ENCODE data around the gene DNAAF9. TPM values are rescaled to one million over a fixed set of nuclear protein-coding genes. Genes with fewer than 3 reads are reported as not detected.

Gene DNAAF9

DNA sequence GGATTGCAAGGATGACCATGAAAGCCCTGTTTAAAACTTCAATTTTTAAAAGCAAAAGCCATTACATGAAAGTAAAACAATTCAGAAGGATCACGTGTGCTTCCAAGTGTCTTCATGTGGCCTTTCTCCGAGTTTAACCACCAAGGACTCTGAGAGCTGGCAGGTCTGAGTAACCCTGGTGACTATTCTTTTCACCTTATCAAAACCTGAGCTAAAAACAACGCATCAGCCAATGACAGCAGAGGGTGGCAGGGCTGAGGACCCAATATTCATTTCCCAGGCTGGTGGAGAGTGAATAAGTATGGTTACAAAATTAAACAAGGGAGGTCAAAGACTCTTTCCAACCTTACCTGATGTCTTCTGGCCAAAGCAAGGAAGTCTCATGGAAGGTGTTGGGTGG lies 46.7 kb downstream of the DNAAF9 start:
- H3K4ac ChIP-seq (ENCODE audit: low read depth, low read length) = no peak overlapping the region
- no peaks in the 10 kb centered on the region for H3K79me1 ChIP-seq (ENCODE audit: low read length)
- no peak overlapping the region for H3K4me3 ChIP-seq (ENCODE audit: low read length)
- H3K9ac ChIP-seq (ENCODE audit: low read length) = no peak overlapping the region
- no peak overlapping the region for H3K23ac ChIP-seq (ENCODE audit: low read length)
- H3K36me3 ChIP-seq (ENCODE audit: control insufficient read depth, insufficient read depth, low read length) = no peaks in the 10 kb centered on the region
- H3K56ac ChIP-seq (ENCODE audit: low read length) = no peak overlapping the region
- H3K4me1 ChIP-seq (ENCODE audit: control insufficient read depth, low read depth, low read length) = no peaks in the 10 kb centered on the region
- H3K79me2 ChIP-seq (ENCODE audit: control insufficient read depth, insufficient read depth, low read length) = no peaks in the 10 kb centered on the region
- no peak overlapping the region for H3K18ac ChIP-seq (ENCODE audit: low read length)
- DNase-seq = no peak
- H3K4me2 ChIP-seq (ENCODE audit: low read length) = no peak overlapping the region
- H4K5ac ChIP-seq (ENCODE audit: low read length) = no peak overlapping the region
- no peak overlapping the region for H2BK15ac ChIP-seq (replicated peaks; ENCODE audit: low read depth)
- no peak overlapping the region for H2BK5ac ChIP-seq (ENCODE audit: low read length)
- no peak overlapping the region for H4K8ac ChIP-seq (ENCODE audit: low read depth, low read length)
- H2AK5ac ChIP-seq (ENCODE audit: low read length) = no peak overlapping the region
- WGBS (ENCODE audit: extremely low coverage, insufficient coverage, low lambda C conversion rate) = no CpG with 5 or more reads among the region's 3 CpGs
- H3K27me3 ChIP-seq (ENCODE audit: insufficient read depth, low read length, poor library complexity) = no peaks in the 10 kb centered on the region
- H3K27ac ChIP-seq (ENCODE audit: low read depth, low read length) = no peak overlapping the region
- H2BK120ac ChIP-seq (ENCODE audit: low read depth, low read length) = no peak overlapping the region

DNA sequence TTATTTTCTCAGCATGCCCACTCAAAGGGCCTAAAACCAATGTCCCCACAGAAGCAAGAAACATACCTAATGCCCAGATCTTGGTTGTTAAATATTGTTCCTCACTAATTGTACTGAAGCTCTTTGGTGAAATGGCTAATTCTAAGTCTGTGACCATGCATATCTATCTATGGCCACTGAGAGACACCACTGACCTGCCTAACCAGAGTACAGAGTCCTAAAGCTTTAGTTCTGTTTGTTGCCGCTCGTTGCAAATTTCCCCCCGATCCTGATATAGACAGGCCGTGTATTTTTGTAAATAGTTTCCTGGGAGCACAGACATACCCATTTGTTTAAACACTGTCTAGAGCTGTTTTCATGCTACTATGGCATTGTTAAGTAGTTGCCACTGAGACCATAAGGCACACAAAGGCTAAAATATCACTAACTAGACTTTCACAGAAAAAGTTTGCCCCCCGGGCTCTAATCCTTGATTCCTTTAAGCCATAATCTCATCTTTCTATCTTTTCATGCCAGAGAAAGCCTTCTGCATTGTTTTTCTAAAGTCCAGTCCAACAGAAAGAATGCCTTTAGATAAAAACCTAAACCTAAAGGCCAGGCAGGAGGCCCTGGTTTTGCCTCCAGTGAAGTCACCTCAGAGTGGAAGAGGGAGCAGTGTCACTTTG lies 48.7 kb downstream of the DNAAF9 start:
- Histone ChIP-seq H3K23ac (ENCODE audit: low read length) (no peak overlapping the region), H3K4ac (ENCODE audit: low read depth, low read length) (no peak overlapping the region), H3K27me3 (ENCODE audit: insufficient read depth, low read length, poor library complexity) (no peaks in the 10 kb centered on the region), H3K79me1 (ENCODE audit: low read length) (no peaks in the 10 kb centered on the region), H4K8ac (ENCODE audit: low read depth, low read length) (no peak overlapping the region), H3K4me3 (ENCODE audit: low read length) (no peak overlapping the region), H2BK5ac (ENCODE audit: low read length) (no peak overlapping the region), H2BK15ac (replicated peaks; ENCODE audit: low read depth) (no peak overlapping the region), H3K56ac (ENCODE audit: low read length) (no peak overlapping the region), H3K36me3 (ENCODE audit: control insufficient read depth, insufficient read depth, low read length) (no peaks in the 10 kb centered on the region), H2AK5ac (ENCODE audit: low read length) (no peak overlapping the region), H3K4me1 (ENCODE audit: control insufficient read depth, low read depth, low read length) (no peaks in the 10 kb centered on the region), H2BK120ac (ENCODE audit: low read depth, low read length) (no peak overlapping the region), H4K5ac (ENCODE audit: low read length) (no peak overlapping the region), H3K9ac (ENCODE audit: low read length) (no peak overlapping the region), H3K18ac (ENCODE audit: low read length) (no peak overlapping the region), H3K79me2 (ENCODE audit: control insufficient read depth, insufficient read depth, low read length) (no peaks in the 10 kb centered on the region), H3K4me2 (ENCODE audit: low read length) (no peak overlapping the region), H3K27ac (ENCODE audit: low read depth, low read length) (no peak overlapping the region)
- WGBS (ENCODE audit: extremely low coverage, insufficient coverage, low lambda C conversion rate) = no CpG with 5 or more reads among the region's 5 CpGs
- no peak for DNase-seq

Small RNA genes within 50 kb of the gene (small RNA-seq; reads per million reads assigned to genes)
- gene RF00012 (ENCODE audit: insufficient read depth) (not detected), gene RNU6-1019P (ENCODE audit: insufficient read depth) (not detected)
